Right lobe of liver (tissue), 6 donors: ENCODE data around the gene TMEM79. TPM values are rescaled to one million over a fixed set of nuclear protein-coding genes. Genes with fewer than 3 reads are reported as not detected.

ENCODE experiments used
- ATAC-seq, 4 donors: fragments of 200-7000 bp; cut with Tn5 transposase; one replicate each; pipeline ENCODE4 v1.9.1; 2020; ENCODE audit warnings: mild to moderate bottlenecking in 4 of 4, moderate library complexity in 4 of 4
- DNase-seq, 3 donors: peaks; one replicate each; pipeline ENCODE4 v3.0.0-alpha.2; 2020
- H3K27ac ChIP-seq, 3 donors: fragments of 200-600 bp; one replicate each; pipeline ENCODE4 v1.8.0; 2022
- H3K27me3 ChIP-seq, 2 donors: fragments of 200-600 bp; one replicate each; pipeline ENCODE4 v1.8.0; 2022
- H3K36me3 ChIP-seq, 4 donors: fragments of 200-600 bp; sonication (generic) in 1 of 4; one replicate each; pipeline versions ENCODE4 v1.5.1 to v1.8.0; 2017 to 2022; ENCODE audit warnings: control low read depth in 1 of 4
- H3K4me1 ChIP-seq, 4 donors: fragments of 200-600 bp; sonication (generic) in 1 of 4; one replicate each; pipeline versions ENCODE4 v1.5.1 to v1.8.0; 2017 to 2022; ENCODE audit warnings: control low read depth in 1 of 4
- H3K4me3 ChIP-seq, 3 donors: fragments of 200-600 bp; one replicate each; pipeline ENCODE4 v1.8.0; 2022
- H3K9me3 ChIP-seq, 4 donors: fragments of 200-600 bp; sonication (generic) in 1 of 4; one replicate each; pipeline versions ENCODE4 v1.5.1 to v1.8.0; 2017 to 2022; ENCODE audit warnings: control low read depth in 1 of 4
- CTCF ChIP-seq, 4 donors: fragments of 200-600 bp in 3 of 4; fragments of 450-650 bp in 1 of 4; IDR thresholded peaks; one replicate each; pipeline versions ENCODE4 v1.5.1 to v1.8.0; 2016 to 2022; ENCODE audit warnings: antibody characterized with exemption in 4 of 4, mild to moderate bottlenecking in 2 of 4
- POLR2A ChIP-seq: fragments of 450-650 bp; IDR thresholded peaks from one replicate; pipeline ENCODE4 v1.6.1; 2017; ENCODE audit warnings: antibody characterized with exemption, mild to moderate bottlenecking
- WGBS: methylation state at CpG from one replicate; pipeline ENCODE4 v1.1.6; 2018; ENCODE audit warnings: low coverage, low lambda C conversion rate; ENCODE audit not compliant: insufficient coverage; ENCODE audit errors: missing lambda C conversion rate; 5-methylcytosine and 5-hydroxymethylcytosine counted together
- intact Hi-C, 2 donors: fragments of 100-400 bp; cut with DNase I; formaldehyde crosslinking; loops; one replicate each; pipeline versions ENCODE4 v1.11.2 to v1.14.1; 2022
- total RNA-seq, 6 experiments: library from RNA; depleted of rRNA in 2 of 6; stranded (reverse); fragments of >200 nt in 2 of 6; fragmentation: NEBNext Ultra II Directional in 3 of 6; extraction: Animal tissue kit (Norgen Biotek cat#: 25700) in 3 of 6; gene quantifications; one replicate each; pipeline versions ENCODE4 v1.1.0 to v1.2.4, GENCODE V29; 2016 to 2023
- donor health status: DM: no; HTN: yes; CAD: no.
- donor health status: DM: no; HTN: no; CAD: no.
- donor health status: DM: no; HTN: no; CAD: no.
- donor health status: DM: no; HTN: yes; CAD: no.
- donor health status: DM: no; HTN: yes; CAD: no.

The TMEM79 gene
- total RNA-seq, 6 experiments from 2014 or later = 0.55 to 2.1 (median 1.5) TPM

- Histone ChIP-seq H3K27me3 (no peaks in the 10 kb centered on the region), H3K27ac (no peak within 1 kb of the TSS), H3K4me1 (peaks cover 0 to 10% (median 0%) of the 10 kb centered on the region in 4 donors), H3K9me3 (no peaks in the 10 kb centered on the region), H3K36me3 (peaks cover 0 to 27% (median 12%) of the 10 kb centered on the region in 4 donors), H3K4me3 (no peak within 1 kb of the TSS)
- intact Hi-C loops = loop anchor here in 1 of 2 donors (10.0 kb wide), 1 partner anchor 107 kb away; no protein-coding TSS in a partner anchor
- WGBS = 80% methylated on average over 1 of the region's 14 CpGs
- DNase-seq = no peak
- no peak for ATAC-seq
- TF ChIP-seq CTCF (IDR thresholded peaks at IDR 0.05) (no peak), POLR2A (no peak)
Observed at GRCh38 chr1:156241926-156242325, 42.2 kb upstream of the TMEM79 start, which contains the start of gene BGLAP. BGLAP (plus strand) TSS chr1:156242184; CDS start chr1:156242232, 48 bp downstream.

GRCh38 chr1:156242738-156243137, 41.4 kb upstream of the TMEM79 start:
- H3K36me3 ChIP-seq = peaks cover 0 to 20% (median 8%) of the 10 kb centered on the region in 4 donors
- peaks cover 0 to 10% (median 0%) of the 10 kb centered on the region in 4 donors for H3K4me1 ChIP-seq
- intact Hi-C loops = loop anchor here in 1 of 2 donors (10.0 kb wide), 1 partner anchor 108 kb away; no protein-coding TSS in a partner anchor
- no peaks in the 10 kb centered on the region for H3K27me3 ChIP-seq
- H3K4me3 ChIP-seq = no peak overlapping the region
- DNase-seq (no peak), ATAC-seq (no peak)
- TF ChIP-seq POLR2A = no peak
- no peak for TF ChIP-seq CTCF (IDR thresholded peaks at IDR 0.05)
- H3K27ac ChIP-seq = no peak overlapping the region
- WGBS = 100% methylated on average over 1 of the region's 10 CpGs
- no peaks in the 10 kb centered on the region for H3K9me3 ChIP-seq

- no peak for DNase-seq
- ATAC-seq = peak in 2 of 4 donors; percentile 13 to 18
- no CpG with 5 or more reads among the region's 2 CpGs for WGBS
- Histone ChIP-seq H3K36me3 (peaks cover 0 to 8% (median 3%) of the 10 kb centered on the region in 4 donors), H3K4me1 (peaks cover 0 to 10% (median 0%) of the 10 kb centered on the region in 4 donors), H3K4me3 (no peak overlapping the region), H3K9me3 (no peaks in the 10 kb centered on the region), H3K27ac (no peak overlapping the region), H3K27me3 (no peaks in the 10 kb centered on the region)
- intact Hi-C loops = loop anchor here in 1 of 2 donors (10.0 kb wide), 1 partner anchor 109 kb away; no protein-coding TSS in a partner anchor
- TF ChIP-seq POLR2A (no peak), CTCF (IDR thresholded peaks at IDR 0.05) (no peak)
Observed at GRCh38 chr1:156244126-156244525, 40.0 kb upstream of the TMEM79 start.

GRCh38 chr1:156244712-156245111, 39.4 kb upstream of the TMEM79 start:
- intact Hi-C loops = loop anchor here in 1 of 2 donors (10.0 kb wide), 1 partner anchor 110 kb away; no protein-coding TSS in a partner anchor

More at GRCh38 chr1:156244712-156245111, 39.4 kb upstream of the TMEM79 start:
- WGBS = no CpG with 5 or more reads among the region's 17 CpGs
- no peak overlapping the region for H3K4me3 ChIP-seq
- no peaks in the 10 kb centered on the region for H3K9me3 ChIP-seq
- ATAC-seq (no peak), DNase-seq (no peak)
- H3K36me3 ChIP-seq = peaks cover 0 to 5% (median 1%) of the 10 kb centered on the region in 4 donors
- H3K27ac ChIP-seq = no peak overlapping the region
- H3K27me3 ChIP-seq = no peaks in the 10 kb centered on the region
- H3K4me1 ChIP-seq = peaks cover 0 to 10% (median 0%) of the 10 kb centered on the region in 4 donors
- no peak for TF ChIP-seq POLR2A
- TF ChIP-seq CTCF (IDR thresholded peaks at IDR 0.05) = no peak
